NCI-H345 treated with DMSO at 0.1 percent for 48 hours (cell line): ENCODE measurements around the gene SH3RF3.

ENCODE experiments used
- DNase-seq: peaks from one replicate; lab custom pipeline; 2025; ENCODE audit not compliant: unreplicated experiment; lab: John Stamatoyannopoulos, UW

SH3RF3 gene

GRCh38 chr2:109371481-109372170 is 242.6 kb downstream of the SH3RF3 start:
- no peak for DNase-seq

GRCh38 chr2:109372171-109372568 is 243.2 kb downstream of the SH3RF3 start:
- DNase-seq, result no peak

GRCh38 chr2:109372614-109373013 is 243.6 kb downstream of the SH3RF3 start:
- DNase-seq, result no peak

- no peak for DNase-seq
These were observed 245.0 kb downstream of the SH3RF3 start for GRCh38 chr2:109373791-109374547.

- no peak for DNase-seq
These were observed 245.6 kb downstream of the SH3RF3 start for GRCh38 chr2:109374548-109375130.

GRCh38 chr2:109375131-109375561 is 246.1 kb downstream of the SH3RF3 start:
- no peak for DNase-seq

- no peak for DNase-seq
These were observed 246.7 kb downstream of the SH3RF3 start for GRCh38 chr2:109375656-109376055.

- DNase-seq, result no peak
These were observed 247.1 kb downstream of the SH3RF3 start for GRCh38 chr2:109376115-109376514.

GRCh38 chr2:109376796-109377495 is 247.9 kb downstream of the SH3RF3 start:
- DNase-seq, result no peak

- no peak for DNase-seq
These were observed 249.0 kb downstream of the SH3RF3 start for GRCh38 chr2:109377976-109378375.

GRCh38 chr2:109378682-109379081 is 249.7 kb downstream of the SH3RF3 start:
- DNase-seq, result no peak

GRCh38 chr2:109379507-109379906 is 250.5 kb downstream of the SH3RF3 start:
- no peak for DNase-seq

- no peak for DNase-seq
These were observed 251.7 kb downstream of the SH3RF3 start for GRCh38 chr2:109380502-109381326.

- no peak for DNase-seq
These were observed 252.4 kb downstream of the SH3RF3 start for GRCh38 chr2:109381327-109381820.

- no peak for DNase-seq
These were observed 253.4 kb downstream of the SH3RF3 start for GRCh38 chr2:109382226-109382895.

GRCh38 chr2:109382951-109383350 is 253.9 kb downstream of the SH3RF3 start:
- peak; percentile 87 for DNase-seq

GRCh38 chr2:109383505-109384307 is 254.7 kb downstream of the SH3RF3 start:
- no peak for DNase-seq

- DNase-seq, result no peak
These were observed 255.6 kb downstream of the SH3RF3 start for GRCh38 chr2:109384308-109385271.
